GM12874 (cell line): ENCODE measurements around the gene ERGIC3.
A peak's percentile ranks its signal among the peaks of the same experiment; 100 is the strongest.

Experiments used
- CTCF ChIP-seq: IDR thresholded peaks from 2 replicates; pipeline ENCODE4 v1.5.1; 2011; ENCODE audit warnings: low read depth, mild to moderate bottlenecking, control low read depth, low read length, moderate library complexity; ENCODE audit not compliant: insufficient read depth

The ERGIC3 gene

GRCh38 chr20:35523298-35523888 is 18.5 kb upstream of the ERGIC3 start:
- peak; percentile 79 for TF ChIP-seq CTCF

GRCh38 chr20:35525639-35526038 is 16.2 kb upstream of the ERGIC3 start:
- no peak for TF ChIP-seq CTCF

- no peak for TF ChIP-seq CTCF
These were observed 14.6 kb upstream of the ERGIC3 start for GRCh38 chr20:35527122-35527769.

GRCh38 chr20:35529552-35529951 is 12.3 kb upstream of the ERGIC3 start, which contains the start of gene C20orf173:
Gene C20orf173, minus strand, starts transcription at chr20:35529652. Its CDS starts 279 bp downstream, at chr20:35529373.
- no peak for TF ChIP-seq CTCF

- no peak for TF ChIP-seq CTCF
These were observed 2.1 kb upstream of the ERGIC3 start for GRCh38 chr20:35539756-35540212.

GRCh38 chr20:35541118-35541782 is 628 bp upstream of the ERGIC3 start:
- no peak for TF ChIP-seq CTCF

- TF ChIP-seq CTCF, result no peak
These were observed 1.1 kb downstream of the ERGIC3 start for GRCh38 chr20:35542990-35543389.
